ENCODE results near the gene NNT.
"Not testable (repeated sequence)": the region's sequence is repeated elsewhere in the genome, so short reads cannot be mapped to it uniquely, and the experiment has no call there.

The NNT gene

GRCh38 chr5:43667379-43667778 lies 64.4 kb downstream of the NNT start:
- DNase-seq (ENCODE audit: low spot score) = not testable (repeated sequence)

GRCh38 chr5:43674536-43674935 lies 71.6 kb downstream of the NNT start:
- no peak for DNase-seq (ENCODE audit: low spot score)

- DNase-seq (ENCODE audit: low spot score) = no peak
Measured at GRCh38 chr5:43675357-43675756, 72.4 kb downstream of the NNT start.

GRCh38 chr5:43676083-43676840 lies 73.3 kb downstream of the NNT start:
- DNase-seq (ENCODE audit: low spot score) = no peak

GRCh38 chr5:43677253-43677652 lies 74.3 kb downstream of the NNT start:
- no peak for DNase-seq (ENCODE audit: low spot score)

DNA sequence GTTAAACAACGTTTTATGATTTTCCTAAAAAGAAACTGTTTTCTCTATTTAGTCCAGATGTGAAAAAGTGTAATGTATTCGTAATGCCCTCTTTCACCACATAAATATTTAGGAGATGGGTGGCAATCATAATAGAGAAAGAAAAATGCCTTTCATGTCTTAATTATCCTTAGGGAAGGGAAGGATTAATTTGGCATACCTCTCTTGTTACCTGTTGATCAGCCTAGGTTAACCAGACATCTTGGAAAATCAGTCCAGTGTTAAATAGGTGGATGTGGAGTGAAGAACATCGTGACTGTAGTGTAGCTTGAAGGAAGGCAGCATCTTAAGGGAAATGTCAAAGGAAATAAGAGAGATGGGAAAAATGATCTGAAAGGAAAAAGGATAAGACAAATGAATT lies 76.2 kb downstream of the NNT start:
- no peak for DNase-seq (ENCODE audit: low spot score)

DNA sequence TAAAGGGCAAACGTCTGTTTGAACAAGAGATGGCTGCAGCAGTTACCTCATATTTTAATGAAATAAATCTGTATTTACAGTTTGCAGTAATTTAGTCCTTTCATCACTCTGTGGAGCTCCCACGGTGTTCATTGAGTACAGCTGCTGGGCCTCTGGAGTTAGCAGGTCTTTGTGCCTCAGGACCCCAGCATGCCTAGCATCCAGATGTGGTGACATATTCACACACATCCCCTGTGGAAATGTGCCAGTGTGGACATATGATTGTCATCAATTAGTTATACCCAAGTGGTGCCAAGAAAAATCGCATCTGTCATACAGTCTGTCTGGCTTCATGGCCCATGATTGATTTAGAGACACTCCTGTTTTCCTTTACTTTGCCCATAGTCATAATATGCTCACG lies 77.3 kb downstream of the NNT start:
- no peak for DNase-seq (ENCODE audit: low spot score)

DNA sequence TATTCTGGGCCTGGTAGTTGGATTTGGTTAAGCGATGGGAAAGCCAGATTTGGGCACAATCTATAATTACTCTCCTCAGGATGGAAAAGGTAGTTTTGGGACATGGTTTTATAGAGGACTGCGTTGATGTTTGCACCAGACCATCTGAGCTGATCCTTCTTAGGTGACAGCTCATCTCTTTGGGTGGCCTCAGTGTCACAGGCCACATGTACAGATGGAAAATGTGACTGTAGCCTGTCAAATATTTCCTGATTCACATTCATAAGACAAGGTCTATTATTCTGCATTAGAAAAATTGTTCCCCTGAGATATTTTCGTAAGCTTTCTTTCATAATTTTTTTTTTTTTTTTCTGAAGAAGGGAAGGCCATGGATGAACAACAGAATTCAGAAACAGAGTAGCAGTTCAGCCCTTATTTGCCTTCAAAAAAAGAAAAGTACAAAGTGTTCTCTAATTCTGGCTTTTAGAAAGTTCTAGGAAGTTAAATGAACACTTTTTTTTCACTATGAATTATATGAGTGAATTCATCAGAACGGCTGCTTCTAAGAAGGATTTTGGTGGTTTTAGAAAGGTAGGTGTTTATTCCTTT lies 81.0 kb downstream of the NNT start:
- DNase-seq (ENCODE audit: low spot score) = no peak

- no peak for DNase-seq (ENCODE audit: low spot score)
Measured at GRCh38 chr5:43685252-43685950, 82.4 kb downstream of the NNT start.

DNA sequence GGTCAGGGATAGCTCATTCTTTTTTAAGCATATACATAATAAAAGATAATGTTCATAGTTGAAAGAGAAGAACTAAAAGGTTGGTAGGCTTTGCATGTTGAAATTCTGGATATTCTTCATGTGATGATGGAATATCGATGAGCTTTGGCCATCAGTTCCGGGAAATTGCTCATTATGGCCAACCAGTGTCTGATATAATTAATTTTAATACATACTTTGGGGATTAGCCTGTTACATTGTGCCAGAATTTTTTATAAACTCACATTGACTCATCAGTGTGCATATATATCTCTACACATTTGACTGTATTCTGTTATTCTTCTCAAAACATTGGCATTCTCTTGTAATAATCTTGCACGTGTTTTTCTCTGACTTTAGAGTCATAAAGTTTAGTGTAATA lies 84.3 kb downstream of the NNT start:
- no peak for DNase-seq (ENCODE audit: low spot score)

GRCh38 chr5:43691275-43691674 lies 88.3 kb downstream of the NNT start:
- DNase-seq (ENCODE audit: low spot score) = no peak

- no peak for DNase-seq (ENCODE audit: low spot score)
Measured at GRCh38 chr5:43691893-43692292, 88.9 kb downstream of the NNT start.

DNA sequence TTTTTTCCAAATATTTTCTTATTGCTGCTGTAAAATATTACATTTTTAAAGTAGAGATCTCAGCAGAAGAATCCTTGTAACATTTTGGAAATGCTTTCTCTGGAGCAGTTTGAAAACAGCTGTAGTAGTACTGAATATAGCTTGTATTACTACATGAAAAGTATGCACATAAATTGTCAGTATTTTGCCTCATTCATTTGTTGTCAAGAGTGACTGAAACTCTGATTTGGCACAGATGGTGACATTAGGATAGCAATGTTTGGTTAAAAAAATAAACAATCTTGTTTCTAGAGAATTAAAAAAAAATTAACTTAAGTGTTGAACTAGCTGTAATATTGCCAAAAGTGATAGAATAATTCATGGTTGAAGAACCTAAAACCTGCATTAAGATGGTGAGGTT lies 90.4 kb downstream of the NNT start:
- DNase-seq (ENCODE audit: low spot score) = no peak

DNA sequence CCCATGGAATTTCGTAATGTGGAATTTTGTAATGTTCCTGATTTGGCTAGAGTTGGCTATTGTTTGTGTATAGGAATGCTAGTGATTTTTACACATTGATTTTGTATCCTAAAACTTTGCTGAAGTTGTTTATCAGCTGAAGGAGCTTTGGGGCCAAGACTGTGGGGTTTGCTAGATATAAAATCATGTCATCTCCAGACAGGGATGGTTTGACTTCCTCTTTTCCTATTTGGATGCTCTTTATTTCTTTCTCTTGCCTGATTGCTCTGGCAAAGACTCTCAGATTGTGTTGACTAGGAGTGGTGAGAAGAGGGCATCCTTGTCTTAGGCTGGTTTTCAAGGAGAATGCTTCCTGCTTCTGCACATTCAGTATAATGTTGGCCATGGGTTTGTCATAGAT lies 91.0 kb downstream of the NNT start:
- no peak for DNase-seq (ENCODE audit: low spot score)

- not testable (repeated sequence) for DNase-seq (ENCODE audit: low spot score)
Measured at GRCh38 chr5:43696444-43696843, 93.5 kb downstream of the NNT start.

GRCh38 chr5:43699910-43700309 lies 96.9 kb downstream of the NNT start:
- DNase-seq (ENCODE audit: low spot score) = no peak

GRCh38 chr5:43700601-43701000 lies 97.6 kb downstream of the NNT start:
- DNase-seq (ENCODE audit: low spot score) = no peak

DNA sequence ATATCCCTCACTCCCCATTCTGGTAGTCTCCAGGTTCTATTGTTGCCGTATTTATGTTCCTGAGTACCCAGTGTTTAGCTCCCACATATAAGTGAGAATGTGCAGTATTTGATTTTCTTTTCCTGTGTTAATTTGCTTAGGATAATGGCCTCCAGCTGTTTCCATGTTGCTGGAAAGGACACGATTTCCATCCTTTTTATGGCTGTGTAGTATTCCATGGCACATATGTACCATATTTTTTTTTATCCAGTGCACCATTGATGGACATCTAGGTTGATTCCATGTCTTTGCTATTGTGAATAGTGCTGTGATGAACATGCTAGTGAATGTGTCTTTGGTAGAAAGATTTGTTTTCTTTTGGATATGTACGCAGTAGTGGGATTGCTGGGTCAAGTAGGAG lies 98.2 kb downstream of the NNT start:
- no peak for DNase-seq (ENCODE audit: low spot score)

GRCh38 chr5:43702293-43702692 lies 99.3 kb downstream of the NNT start:
- no peak for DNase-seq (ENCODE audit: low spot score)

GRCh38 chr5:43702815-43703214 lies 99.8 kb downstream of the NNT start:
- DNase-seq (ENCODE audit: low spot score) = no peak

DNA sequence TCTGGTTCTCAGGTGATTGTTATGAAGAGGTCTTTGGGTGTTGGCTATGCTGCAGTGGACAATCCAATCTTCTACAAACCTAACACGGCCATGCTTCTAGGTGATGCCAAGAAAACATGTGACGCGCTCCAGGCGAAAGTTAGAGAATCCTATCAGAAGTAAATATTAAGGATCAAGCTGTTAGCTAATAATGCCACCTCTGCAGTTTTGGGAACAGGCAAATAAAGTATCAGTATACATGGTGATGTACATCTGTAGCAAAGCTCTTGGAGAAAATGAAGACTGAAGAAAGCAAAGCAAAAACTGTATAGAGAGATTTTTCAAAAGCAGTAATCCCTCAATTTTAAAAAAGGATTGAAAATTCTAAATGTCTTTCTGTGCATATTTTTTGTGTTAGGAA lies 101.3 kb downstream of the NNT start:
- DNase-seq (ENCODE audit: low spot score) = no peak

GRCh38 chr5:43706576-43706975 lies 103.6 kb downstream of the NNT start:
- not testable (repeated sequence) for DNase-seq (ENCODE audit: low spot score)

GRCh38 chr5:43711496-43711895 lies 108.5 kb downstream of the NNT start:
- DNase-seq (ENCODE audit: low spot score) = no peak
